ENCODE results near the gene SENP7. TPM values are rescaled to one million over a fixed set of nuclear protein-coding genes. Genes with fewer than 3 reads are reported as not detected.

The SENP7 gene
- total RNA-seq, 1 experiment from 2014 or later: 7.9 TPM

DNA sequence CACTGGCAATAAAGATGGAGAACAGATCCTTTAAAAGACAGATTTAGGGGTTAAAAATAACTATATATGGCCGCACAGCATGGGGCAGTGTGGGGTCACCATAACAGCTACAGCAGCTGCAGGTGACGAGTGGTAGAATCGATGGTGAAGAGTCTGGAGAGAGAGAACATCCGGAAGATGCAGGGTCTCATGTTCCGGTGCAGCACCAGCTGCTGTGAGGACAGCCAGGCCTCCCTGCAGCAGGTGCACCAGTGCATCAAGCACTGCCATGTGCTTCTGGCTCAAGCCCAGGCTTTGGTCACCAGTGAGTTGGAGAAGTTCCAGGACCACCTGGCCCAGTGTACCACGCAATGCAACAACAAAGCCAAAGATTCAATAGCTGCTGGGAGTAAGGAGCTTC is 98.9 kb downstream of the SENP7 start (continued):
- TF ChIP-seq, protein P1, sequence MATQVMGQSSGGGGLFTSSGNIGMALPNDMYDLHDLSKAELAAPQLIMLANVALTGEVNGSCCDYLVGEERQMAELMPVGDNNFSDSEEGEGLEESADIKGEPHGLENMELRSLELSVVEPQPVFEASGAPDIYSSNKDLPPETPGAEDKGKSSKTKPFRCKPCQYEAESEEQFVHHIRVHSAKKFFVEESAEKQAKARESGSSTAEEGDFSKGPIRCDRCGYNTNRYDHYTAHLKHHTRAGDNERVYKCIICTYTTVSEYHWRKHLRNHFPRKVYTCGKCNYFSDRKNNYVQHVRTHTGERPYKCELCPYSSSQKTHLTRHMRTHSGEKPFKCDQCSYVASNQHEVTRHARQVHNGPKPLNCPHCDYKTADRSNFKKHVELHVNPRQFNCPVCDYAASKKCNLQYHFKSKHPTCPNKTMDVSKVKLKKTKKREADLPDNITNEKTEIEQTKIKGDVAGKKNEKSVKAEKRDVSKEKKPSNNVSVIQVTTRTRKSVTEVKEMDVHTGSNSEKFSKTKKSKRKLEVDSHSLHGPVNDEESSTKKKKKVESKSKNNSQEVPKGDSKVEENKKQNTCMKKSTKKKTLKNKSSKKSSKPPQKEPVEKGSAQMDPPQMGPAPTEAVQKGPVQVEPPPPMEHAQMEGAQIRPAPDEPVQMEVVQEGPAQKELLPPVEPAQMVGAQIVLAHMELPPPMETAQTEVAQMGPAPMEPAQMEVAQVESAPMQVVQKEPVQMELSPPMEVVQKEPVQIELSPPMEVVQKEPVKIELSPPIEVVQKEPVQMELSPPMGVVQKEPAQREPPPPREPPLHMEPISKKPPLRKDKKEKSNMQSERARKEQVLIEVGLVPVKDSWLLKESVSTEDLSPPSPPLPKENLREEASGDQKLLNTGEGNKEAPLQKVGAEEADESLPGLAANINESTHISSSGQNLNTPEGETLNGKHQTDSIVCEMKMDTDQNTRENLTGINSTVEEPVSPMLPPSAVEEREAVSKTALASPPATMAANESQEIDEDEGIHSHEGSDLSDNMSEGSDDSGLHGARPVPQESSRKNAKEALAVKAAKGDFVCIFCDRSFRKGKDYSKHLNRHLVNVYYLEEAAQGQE (IDR thresholded peaks at IDR 0.05; ENCODE audit: low read depth): no peak

DNA sequence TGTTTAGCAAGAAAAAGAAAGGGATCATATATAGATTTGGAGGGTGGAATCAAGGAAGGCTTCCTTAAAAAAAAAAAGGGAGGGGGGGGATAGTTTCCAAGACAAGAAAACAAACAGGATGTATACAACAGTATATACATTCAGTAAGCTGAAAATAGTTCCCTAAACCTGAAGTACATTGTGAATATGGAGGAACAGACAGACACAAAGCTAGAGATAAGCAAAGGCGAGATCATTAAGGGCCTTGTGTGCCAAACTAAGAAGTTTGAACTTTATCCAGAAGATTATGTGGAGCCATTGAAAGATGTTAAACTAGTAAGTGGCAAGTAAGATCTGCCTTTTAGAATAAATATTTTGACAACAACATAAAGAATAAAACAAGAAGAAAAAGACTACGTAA is 99.4 kb downstream of the SENP7 start:
- ATAC-seq (no peak), DNase-seq (ENCODE audit: low read depth, low spot score) (no peak)
- Histone ChIP-seq H3K9me2 (ENCODE audit: insufficient read depth) (no peaks in the 10 kb centered on the region), H3K79me2 (ENCODE audit: insufficient read depth, low read length) (no peaks in the 10 kb centered on the region), H2AFZ (ENCODE audit: low read depth, low read length, poor library complexity, severe bottlenecking) (no peak overlapping the region), H3K4me3 (replicated peaks in 1 of 2; ENCODE audit: low read depth in 1 of 2, low read length in 2 of 2) (no peak overlapping the region), H3K9ac (ENCODE audit: low read length) (no peak overlapping the region), H3K9me3 (ENCODE audit: control insufficient read depth in 1 of 2, insufficient read depth in 1 of 2, low read depth in 1 of 2, low read length in 2 of 2) (no peaks in the 10 kb centered on the region), H4K20me1 (ENCODE audit: insufficient read depth) (no peaks in the 10 kb centered on the region), H3K4me1 (ENCODE audit: control insufficient read depth in 1 of 2, insufficient read depth in 2 of 2, low read length in 2 of 2) (no peaks in the 10 kb centered on the region), H3K4me2 (ENCODE audit: low read length) (no peak overlapping the region), H3K36me3 (ENCODE audit: control insufficient read depth in 1 of 2, insufficient read depth in 2 of 2, low read length in 2 of 2) (no peaks in the 10 kb centered on the region), H3K27me3 (ENCODE audit: insufficient read depth, low read length) (no peaks in the 10 kb centered on the region), H3K27ac (ENCODE audit: low read depth, low read length) (no peak overlapping the region)
- intact Hi-C loops (cut with micrococcal nuclease): no loop called here
- ChIA-PET POLR2A (no interaction called here), CTCF (no interaction called here), RAD21 (ENCODE audit: low non-redundant PET in 1 of 2, low total read pairs in 2 of 2, uncharacterized antibody in 2 of 2, unreplicated experiment in 2 of 2) (no interaction called here)
- BruUV-seq (replicated peaks): no TSS peak
- TF ChIP-seq EZH2 (IDR thresholded peaks at IDR 0.05): no peak
- TF ChIP-seq CBX3 (IDR thresholded peaks at IDR 0.05; ENCODE audit: low read depth): no peak
- no peak for TF ChIP-seq SP1 (IDR thresholded peaks at IDR 0.05; ENCODE audit: low read depth)
- no peak for TF ChIP-seq TCF7L2 (IDR thresholded peaks at IDR 0.05; ENCODE audit: borderline replicate concordance, extremely low read depth, insufficient read depth, insufficient read length)
- TF ChIP-seq SRF (IDR thresholded peaks at IDR 0.05; ENCODE audit: low read depth): no peak
- no peak for TF ChIP-seq CEBPB (IDR thresholded peaks at IDR 0.05; ENCODE audit: low read depth)
- TF ChIP-seq ZNF274 (IDR thresholded peaks at IDR 0.05; ENCODE audit: low read depth, low read length): no peak
- no peak for TF ChIP-seq YY1 (IDR thresholded peaks at IDR 0.05; ENCODE audit: extremely low read depth, insufficient replicate concordance, low read depth, low read length)
- TF ChIP-seq SIN3A (IDR thresholded peaks at IDR 0.05; ENCODE audit: low read depth): no peak
- no peak for TF ChIP-seq POLR2AphosphoS5 (IDR thresholded peaks at IDR 0.05; ENCODE audit: low read depth, low read length)
- TF ChIP-seq, protein P2, sequence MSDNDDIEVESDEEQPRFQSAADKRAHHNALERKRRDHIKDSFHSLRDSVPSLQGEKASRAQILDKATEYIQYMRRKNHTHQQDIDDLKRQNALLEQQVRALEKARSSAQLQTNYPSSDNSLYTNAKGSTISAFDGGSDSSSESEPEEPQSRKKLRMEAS (IDR thresholded peaks at IDR 0.05): no peak
- no peak for TF ChIP-seq EZH2phosphoT487 (IDR thresholded peaks at IDR 0.05; ENCODE audit: borderline replicate concordance)
- TF ChIP-seq FOSL1 (IDR thresholded peaks at IDR 0.05; ENCODE audit: low read depth): no peak
- TF ChIP-seq, protein P3, sequence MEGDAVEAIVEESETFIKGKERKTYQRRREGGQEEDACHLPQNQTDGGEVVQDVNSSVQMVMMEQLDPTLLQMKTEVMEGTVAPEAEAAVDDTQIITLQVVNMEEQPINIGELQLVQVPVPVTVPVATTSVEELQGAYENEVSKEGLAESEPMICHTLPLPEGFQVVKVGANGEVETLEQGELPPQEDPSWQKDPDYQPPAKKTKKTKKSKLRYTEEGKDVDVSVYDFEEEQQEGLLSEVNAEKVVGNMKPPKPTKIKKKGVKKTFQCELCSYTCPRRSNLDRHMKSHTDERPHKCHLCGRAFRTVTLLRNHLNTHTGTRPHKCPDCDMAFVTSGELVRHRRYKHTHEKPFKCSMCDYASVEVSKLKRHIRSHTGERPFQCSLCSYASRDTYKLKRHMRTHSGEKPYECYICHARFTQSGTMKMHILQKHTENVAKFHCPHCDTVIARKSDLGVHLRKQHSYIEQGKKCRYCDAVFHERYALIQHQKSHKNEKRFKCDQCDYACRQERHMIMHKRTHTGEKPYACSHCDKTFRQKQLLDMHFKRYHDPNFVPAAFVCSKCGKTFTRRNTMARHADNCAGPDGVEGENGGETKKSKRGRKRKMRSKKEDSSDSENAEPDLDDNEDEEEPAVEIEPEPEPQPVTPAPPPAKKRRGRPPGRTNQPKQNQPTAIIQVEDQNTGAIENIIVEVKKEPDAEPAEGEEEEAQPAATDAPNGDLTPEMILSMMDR (IDR thresholded peaks at IDR 0.05 in 2 of 3, conservative IDR thresholded peaks at IDR 0.05 in 1 of 3; ENCODE audit: borderline replicate concordance in 1 of 3, insufficient read depth in 1 of 3, low read depth in 2 of 3, low read length in 2 of 3): no peak
